Small intestine (tissue), 7 donors: ENCODE results near the gene UNKL. TPM values are rescaled to one million over a fixed set of nuclear protein-coding genes. Genes with fewer than 3 reads are reported as not detected.

Experiments used
- DNase-seq, 2 donors: peaks; one replicate each; pipeline versions ENCODE4 v3.0.0 to v3.0.0-alpha.2; 2013
- FAIRE-seq: peaks from 2 replicates; lab custom pipeline; 2012; peaks lifted over from hg19 to GRCh38; lab: Jason Lieb, UNC
- H3K27ac ChIP-seq, 3 donors: one replicate each; pipeline ENCODE4 v1.5.1; 2013; ENCODE audit warnings: low read length in 2 of 3, mild to moderate bottlenecking in 2 of 3, control low read depth in 1 of 3, inconsistent platforms in 1 of 3, low read depth in 1 of 3, moderate library complexity in 1 of 3
- H3K27me3 ChIP-seq, 3 donors: one replicate each; pipeline ENCODE4 v1.6.1; 2013; ENCODE audit warnings: low read length in 3 of 3, inconsistent platforms in 1 of 3; ENCODE audit not compliant: control insufficient read depth in 3 of 3, insufficient read depth in 3 of 3
- H3K36me3 ChIP-seq, 3 donors: one replicate each; pipeline ENCODE4 v1.6.1; 2013; ENCODE audit warnings: low read length in 3 of 3, inconsistent platforms in 1 of 3, low read depth in 1 of 3, mild to moderate bottlenecking in 1 of 3, moderate library complexity in 1 of 3; ENCODE audit not compliant: control insufficient read depth in 3 of 3, insufficient read depth in 2 of 3
- H3K4me1 ChIP-seq, 3 donors: one replicate each; pipeline ENCODE4 v1.6.1; 2013; ENCODE audit warnings: low read length in 2 of 3, inconsistent platforms in 1 of 3, low read depth in 1 of 3, mild to moderate bottlenecking in 1 of 3, moderate library complexity in 1 of 3; ENCODE audit not compliant: control insufficient read depth in 3 of 3, insufficient read depth in 2 of 3
- H3K4me3 ChIP-seq, 3 donors: one replicate each; pipeline ENCODE4 v1.5.1; 2013; ENCODE audit warnings: low read length in 3 of 3, control low read depth in 1 of 3, inconsistent platforms in 1 of 3, low read depth in 1 of 3, mild to moderate bottlenecking in 1 of 3, moderate library complexity in 1 of 3
- H3K9me3 ChIP-seq, 2 donors: one replicate each; pipeline ENCODE4 v1.6.1; 2013; ENCODE audit warnings: low read depth in 1 of 2, low read length in 1 of 2; ENCODE audit not compliant: control insufficient read depth in 2 of 2, insufficient read depth in 1 of 2
- WGBS, 3 donors: extraction: QIAGEN DNeasy Blood & Tissue Kit; methylation state at CpG; one replicate each; pipeline ENCODE4 v1.1.7; 2013; 5-methylcytosine and 5-hydroxymethylcytosine counted together
- polyA plus RNA-seq, 4 donors: library from polyadenylated mRNA; stranded (reverse) in 3 of 4; unstranded in 1 of 4; fragments of 200-250 nt in 3 of 4; fragments of 120-200 nt in 1 of 4; gene quantifications; one replicate each; pipeline versions ENCODE4 v1.2.1 to v1.2.3, GENCODE V29; 2013
- donor health status: healthy with polysubstance abuse.
- donor health status: control.
- donor health status: control.
- donor health status: Bipolar disorder and iron deficiency.
- donor health status: healthy.

UNKL gene
- polyA plus RNA-seq, 4 donors: 1.9 to 21.1 (median 4.6) TPM

DNA sequence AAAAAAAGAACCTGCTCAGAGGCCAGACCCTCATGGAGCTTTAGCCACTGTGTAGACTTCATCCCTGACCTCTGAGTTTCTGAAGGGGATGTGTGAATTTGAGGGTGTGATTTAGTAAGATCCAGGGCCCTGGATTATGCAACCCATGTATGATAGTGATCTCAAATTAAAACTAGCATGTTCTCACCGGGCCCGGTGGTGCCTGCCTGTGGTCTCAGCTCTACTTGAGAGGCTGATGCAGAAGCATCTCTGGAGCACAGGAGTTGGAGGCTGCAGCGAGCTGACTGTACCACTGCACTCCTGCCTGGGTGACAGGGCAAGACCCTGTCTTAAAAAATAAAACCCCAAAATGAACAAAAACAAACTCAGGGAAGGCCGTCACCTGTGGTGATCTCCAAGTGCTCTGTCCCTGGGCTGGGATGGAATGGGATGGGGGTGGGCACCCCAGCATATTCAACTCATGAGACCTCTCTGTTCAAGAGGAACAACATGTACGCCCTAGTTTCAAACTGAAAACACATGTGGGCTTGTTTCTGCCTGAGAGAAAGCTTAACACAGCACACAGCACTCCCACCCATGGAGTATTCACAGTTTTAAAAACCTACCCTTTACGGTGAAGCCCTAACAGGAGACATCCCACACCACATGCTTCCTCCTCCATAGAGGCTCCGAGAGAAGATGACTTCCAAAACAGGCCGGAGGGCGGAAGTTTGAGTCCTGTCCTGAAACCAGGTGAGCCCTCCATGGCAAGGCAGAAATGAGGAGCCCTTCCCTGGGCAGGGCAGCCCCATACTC is 32.7 kb downstream of the UNKL start:
- no peak for DNase-seq
- Histone ChIP-seq H3K36me3 (peaks cover 3 to 69% (median 6%) of the 10 kb centered on the region in 3 donors), H3K9me3 (no peaks in the 10 kb centered on the region), H3K27me3 (no peaks in the 10 kb centered on the region), H3K4me1 (peaks cover 0 to 8% (median 0%) of the 10 kb centered on the region in 3 donors), H3K27ac (no peak overlapping the region), H3K4me3 (no peak overlapping the region)
- no peak for FAIRE-seq
- WGBS, 3 donors: 86 to 93% (median 92%) methylated on average over 9 of the region's 9 CpGs

DNA sequence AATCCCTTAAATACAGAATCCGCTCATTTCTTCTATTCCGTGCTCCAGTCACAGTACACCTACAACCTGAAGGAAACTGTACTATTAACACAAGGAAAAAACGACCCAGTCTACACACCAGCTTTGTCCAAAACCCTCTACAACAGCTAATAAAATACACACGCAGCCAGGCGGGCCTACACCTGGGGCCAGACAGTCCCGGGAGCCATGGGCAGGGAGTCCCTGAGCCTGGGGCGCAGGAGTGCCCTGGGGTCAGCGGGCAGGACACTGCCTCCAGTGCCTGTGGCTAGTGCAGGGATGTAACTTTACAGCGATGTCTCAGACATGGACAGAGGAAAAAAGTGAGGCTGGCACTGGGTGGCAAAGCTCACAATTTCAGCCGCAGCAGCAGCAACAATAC is 34.3 kb downstream of the UNKL start:
- Histone ChIP-seq H3K9me3 (no peaks in the 10 kb centered on the region), H3K27ac (no peak overlapping the region), H3K36me3 (peaks cover 3 to 73% (median 6%) of the 10 kb centered on the region in 3 donors), H3K27me3 (no peaks in the 10 kb centered on the region), H3K4me1 (peaks cover 0 to 8% (median 0%) of the 10 kb centered on the region in 3 donors), H3K4me3 (peak overlapping the region in 1 of 3 donors; percentile 35)
- 71 to 82% (median 74%) methylated on average over 10 of the region's 10 CpGs for WGBS, 3 donors
- FAIRE-seq: no peak
- no peak for DNase-seq

DNA sequence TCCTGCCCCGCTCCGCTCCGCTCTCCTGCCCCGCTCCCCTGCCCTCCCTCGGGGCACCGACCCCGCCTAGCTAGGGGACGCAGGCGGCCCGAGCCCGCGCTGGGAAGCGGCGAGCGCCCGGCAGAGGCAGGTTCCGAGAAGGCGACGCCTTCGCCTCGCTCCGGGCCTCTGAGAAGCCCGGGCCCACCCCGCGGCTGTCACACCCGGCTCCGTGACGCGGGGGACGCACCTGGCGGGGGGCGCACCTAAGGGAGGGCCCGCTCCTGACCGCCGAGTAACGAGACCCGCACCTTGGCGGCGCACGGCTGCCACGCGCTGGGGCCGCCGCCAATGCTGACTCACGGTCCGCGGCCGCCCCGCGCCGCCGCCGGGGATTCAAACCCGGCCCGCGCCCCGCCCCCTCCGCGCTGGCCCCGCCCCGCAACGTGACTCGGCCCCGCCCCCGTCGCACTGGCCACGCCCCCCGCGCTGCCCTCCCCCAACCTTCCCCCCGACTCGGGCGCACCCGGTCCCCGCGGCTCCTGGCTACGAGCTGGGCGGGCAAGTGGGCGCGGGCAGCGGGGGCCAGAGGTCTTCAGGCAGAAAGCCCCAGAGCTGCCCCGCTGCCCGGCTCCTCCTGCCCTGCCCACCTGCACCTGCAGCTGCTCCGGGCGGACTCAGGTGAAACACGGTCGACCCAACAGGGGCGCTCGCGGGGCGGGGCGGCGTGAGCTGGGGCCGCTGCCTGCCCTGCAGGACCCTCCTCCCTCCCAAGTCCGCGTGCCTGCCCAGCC is 35.0 kb downstream of the UNKL start:
- H3K36me3 ChIP-seq: peaks cover 3 to 73% (median 6%) of the 10 kb centered on the region in 3 donors

DNA sequence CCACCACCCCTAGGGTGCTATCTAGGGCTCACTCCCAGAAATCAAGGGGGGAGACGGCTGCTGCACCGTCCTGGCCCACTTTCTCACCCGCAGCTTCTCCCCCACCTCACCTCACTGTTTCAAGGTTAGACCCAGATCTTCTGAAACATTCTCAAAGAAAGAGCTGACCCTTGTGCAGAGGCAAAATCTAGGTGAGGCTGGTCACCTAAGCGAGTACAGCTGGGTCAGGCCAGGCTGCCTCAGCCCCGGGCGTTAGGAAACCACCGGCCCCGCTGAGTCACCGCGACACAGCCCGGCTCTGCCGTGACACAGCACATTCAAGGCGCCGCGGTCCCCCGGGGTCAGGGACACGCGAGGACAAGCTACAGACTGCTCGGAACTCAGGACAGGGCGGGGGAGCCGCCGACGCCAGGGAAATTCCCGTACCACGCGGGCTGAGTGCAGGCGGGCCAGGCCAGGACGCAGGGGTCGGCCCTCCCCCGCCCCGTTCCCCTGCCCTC is 35.6 kb downstream of the UNKL start:
- Histone ChIP-seq H3K4me3 (peak overlapping the region; percentile 13 to 45 (median 34)), H3K27me3 (no peaks in the 10 kb centered on the region), H3K9me3 (no peaks in the 10 kb centered on the region), H3K4me1 (peaks cover 0 to 8% (median 0%) of the 10 kb centered on the region in 3 donors), H3K36me3 (peaks cover 3 to 74% (median 4%) of the 10 kb centered on the region in 3 donors), H3K27ac (peak overlapping the region in 1 of 3 donors; percentile 85)
- 7 to 8% (median 7%) methylated on average over 29 to 31 of the region's 31 CpGs for WGBS, 3 donors
- no peak for FAIRE-seq
- DNase-seq: peak; percentile 62 to 77

More for the DNA sequence above, 35.0 kb downstream of the UNKL start:
- Histone ChIP-seq H3K4me1 (peaks cover 0 to 8% (median 0%) of the 10 kb centered on the region in 3 donors), H3K27me3 (no peaks in the 10 kb centered on the region), H3K9me3 (no peaks in the 10 kb centered on the region), H3K27ac (peak overlapping the region in 1 of 3 donors; percentile 85), H3K4me3 (peak overlapping the region; percentile 34 to 45 (median 35))
- FAIRE-seq: no peak
- 1 to 3% (median 2%) methylated on average over 39 to 95 of the region's 95 CpGs for WGBS, 3 donors
- peak; percentile 56 to 72 for DNase-seq

DNA sequence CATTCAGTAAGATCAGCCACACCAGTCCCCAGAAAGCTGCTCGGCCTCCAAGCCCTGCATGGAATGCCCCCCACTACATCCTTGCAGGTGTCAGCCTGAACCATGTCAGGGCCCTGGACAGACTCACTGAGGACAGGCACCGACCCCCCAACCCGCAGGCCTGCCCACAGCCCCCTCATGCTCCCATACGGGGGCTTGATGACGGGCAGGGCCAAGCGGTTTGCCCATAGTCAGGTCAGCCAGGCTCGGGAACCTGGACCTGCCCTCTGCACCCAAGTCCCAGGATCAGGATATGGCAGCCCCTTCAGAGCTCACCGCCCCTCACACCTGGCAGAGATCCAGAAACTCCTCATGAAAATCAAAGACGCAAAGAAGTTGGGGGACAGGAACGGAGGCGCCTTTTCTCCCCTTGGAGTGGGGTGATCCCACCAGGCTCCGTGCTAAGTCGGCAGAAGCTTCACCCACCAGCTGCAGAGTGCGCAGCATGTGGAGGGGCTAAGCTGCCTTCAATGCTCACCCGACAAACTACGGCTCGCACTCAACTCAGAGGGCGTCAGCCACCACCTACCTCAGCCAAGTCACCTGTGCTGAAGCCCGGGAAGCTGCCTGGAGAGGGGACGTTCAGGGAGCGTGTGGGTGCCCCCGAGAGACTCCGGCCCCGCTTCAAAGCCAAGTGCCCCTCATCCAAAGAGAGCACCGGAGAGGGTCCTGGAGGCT is 36.3 kb downstream of the UNKL start:
- DNase-seq (no peak), FAIRE-seq (no peak)
- Histone ChIP-seq H3K27me3 (no peaks in the 10 kb centered on the region), H3K4me3 (no peak overlapping the region), H3K9me3 (no peaks in the 10 kb centered on the region), H3K27ac (no peak overlapping the region), H3K4me1 (peaks cover 0 to 8% (median 0%) of the 10 kb centered on the region in 3 donors), H3K36me3 (peaks cover 2 to 68% (median 3%) of the 10 kb centered on the region in 3 donors)
- 93 to 95% (median 94%) methylated on average over 25 of the region's 25 CpGs for WGBS, 3 donors

DNA sequence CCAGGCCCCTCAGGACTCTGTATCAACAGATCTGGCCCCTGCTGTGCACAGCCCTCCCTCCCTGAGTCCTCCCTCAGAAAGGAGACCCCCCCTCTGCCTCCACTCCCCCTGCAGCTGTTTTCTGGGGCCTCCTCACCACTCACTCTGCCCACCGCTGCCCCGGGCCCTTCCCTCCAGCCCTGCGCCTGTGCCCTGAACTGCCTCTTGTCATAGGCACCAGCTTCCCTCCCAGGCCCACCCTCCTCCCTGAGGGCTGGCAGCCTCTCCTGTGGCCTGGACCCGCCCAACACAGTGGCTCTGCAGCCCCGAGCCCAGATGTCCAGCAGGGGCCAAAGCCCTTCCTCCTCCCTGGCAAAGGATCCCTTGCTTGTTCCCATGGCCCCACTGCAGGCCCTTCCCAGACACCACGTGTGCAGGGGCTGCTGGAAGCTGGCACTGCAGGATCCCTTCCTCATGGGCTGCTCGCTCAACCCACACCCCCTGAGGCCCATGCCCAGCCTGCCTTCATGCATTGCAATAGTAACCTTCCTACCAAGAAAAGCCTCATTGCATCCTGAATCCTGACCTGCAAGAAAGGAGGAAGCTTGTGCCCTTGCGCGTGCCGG is 37.0 kb downstream of the UNKL start:
- Histone ChIP-seq H3K27ac (no peak overlapping the region), H3K27me3 (no peaks in the 10 kb centered on the region), H3K4me3 (no peak overlapping the region), H3K4me1 (peaks cover 0 to 8% (median 0%) of the 10 kb centered on the region in 3 donors), H3K9me3 (no peaks in the 10 kb centered on the region), H3K36me3 (peaks cover 0 to 64% (median 3%) of the 10 kb centered on the region in 3 donors)
- DNase-seq: no peak
- WGBS, 3 donors: 90 to 97% (median 92%) methylated on average over 9 to 10 of the region's 10 CpGs
- FAIRE-seq: no peak

DNA sequence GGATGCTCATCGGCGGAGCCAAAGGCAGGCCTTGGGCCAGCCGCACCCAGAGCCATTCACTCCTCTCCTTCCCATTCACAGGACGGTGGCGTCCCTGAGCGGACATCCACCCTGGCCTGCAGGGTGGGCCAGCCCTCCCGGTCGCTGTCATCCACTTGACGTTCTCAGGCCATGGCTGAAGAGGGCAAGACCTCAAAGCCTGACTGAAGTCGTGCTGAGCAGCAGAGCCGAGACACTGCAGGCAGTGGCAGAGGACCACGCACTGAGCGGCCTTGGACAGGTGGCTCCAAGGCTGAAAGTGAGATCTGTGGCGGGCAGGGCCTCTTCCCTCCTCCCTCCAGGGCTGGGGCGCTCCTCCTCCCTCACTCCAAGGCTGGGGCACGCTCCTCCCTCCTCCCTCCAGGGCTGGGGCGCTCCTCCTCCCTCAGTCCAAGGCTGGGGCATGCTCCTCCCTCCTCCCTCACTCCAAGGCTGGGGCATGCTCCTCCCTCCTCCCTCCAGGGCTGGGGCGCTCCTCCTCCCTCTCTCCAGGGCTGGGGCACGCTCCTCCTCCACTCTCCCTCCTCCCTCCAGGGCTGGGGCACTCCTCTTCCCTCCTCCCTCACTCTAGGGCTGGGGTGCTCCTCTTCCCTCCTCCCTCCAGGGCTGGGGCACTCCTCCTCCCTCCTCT is 38.6 kb downstream of the UNKL start:
- FAIRE-seq (no peak), DNase-seq (no peak)
- WGBS, 3 donors: 92 to 95% (median 93%) methylated on average over 17 to 19 of the region's 19 CpGs
- no peaks in the 10 kb centered on the region for H3K9me3 ChIP-seq
- H3K27me3 ChIP-seq: no peaks in the 10 kb centered on the region
- peaks cover 0 to 8% (median 0%) of the 10 kb centered on the region in 3 donors for H3K4me1 ChIP-seq
- H3K4me3 ChIP-seq: no peak overlapping the region
- peaks cover 0 to 61% (median 0%) of the 10 kb centered on the region in 3 donors for H3K36me3 ChIP-seq
- H3K27ac ChIP-seq: no peak overlapping the region
